ENCODE results near the gene BTN3A1.
A peak's percentile ranks its signal among the peaks of the same experiment; 100 is the strongest.
"Not testable (repeated sequence)": the region's sequence is repeated elsewhere in the genome, so short reads cannot be mapped to it uniquely, and the experiment has no call there.

Gene BTN3A1

GRCh38 chr6:26404546-26404945, 2.5 kb downstream of the BTN3A1 start:
- DNase-seq (ENCODE audit: low read depth, low spot score), result no peak
- no peak overlapping the region for H3K4me3 ChIP-seq (ENCODE audit: low read length)

- no peak for DNase-seq (ENCODE audit: low read depth, low spot score)
- no peak overlapping the region for H3K4me3 ChIP-seq (ENCODE audit: low read length)
Measured at GRCh38 chr6:26408828-26409730, 7.0 kb downstream of the BTN3A1 start.

- no peak overlapping the region for H3K4me3 ChIP-seq (ENCODE audit: low read length)
- DNase-seq (ENCODE audit: low read depth, low spot score), result no peak
Measured at GRCh38 chr6:26411751-26412150, 9.7 kb downstream of the BTN3A1 start.

- DNase-seq (ENCODE audit: low read depth, low spot score), result no peak
- no peak overlapping the region for H3K4me3 ChIP-seq (ENCODE audit: low read length)
Measured at GRCh38 chr6:26412228-26412627, 10.2 kb downstream of the BTN3A1 start.

GRCh38 chr6:26412954-26413353, 10.9 kb downstream of the BTN3A1 start:
- no peak for DNase-seq (ENCODE audit: low read depth, low spot score)
- no peak overlapping the region for H3K4me3 ChIP-seq (ENCODE audit: low read length)

GRCh38 chr6:26414281-26414680, 12.2 kb downstream of the BTN3A1 start:
- no peak for DNase-seq (ENCODE audit: low read depth, low spot score)
- no peak overlapping the region for H3K4me3 ChIP-seq (ENCODE audit: low read length)

- no peak for DNase-seq (ENCODE audit: low read depth, low spot score)
- H3K4me3 ChIP-seq (ENCODE audit: low read length), result no peak overlapping the region
Measured at GRCh38 chr6:26415036-26415614, 13.1 kb downstream of the BTN3A1 start.

- no peak overlapping the region for H3K4me3 ChIP-seq (ENCODE audit: low read length)
- DNase-seq (ENCODE audit: low read depth, low spot score), result no peak
Measured at GRCh38 chr6:26415791-26416190, 13.7 kb downstream of the BTN3A1 start.

- DNase-seq (ENCODE audit: low read depth, low spot score), result no peak
- no peak overlapping the region for H3K4me3 ChIP-seq (ENCODE audit: low read length)
Measured at GRCh38 chr6:26416288-26416687, 14.2 kb downstream of the BTN3A1 start.

- not testable (repeated sequence) for H3K4me3 ChIP-seq (ENCODE audit: low read length); DNase-seq (ENCODE audit: low read depth, low spot score)
Measured at GRCh38 chr6:26418077-26418476, 16.0 kb downstream of the BTN3A1 start.

- not testable (repeated sequence) for DNase-seq (ENCODE audit: low read depth, low spot score); H3K4me3 ChIP-seq (ENCODE audit: low read length)
Measured at GRCh38 chr6:26418795-26419194, 16.7 kb downstream of the BTN3A1 start.

- peak overlapping the region; percentile 88 for H3K4me3 ChIP-seq (ENCODE audit: low read length)
- peak; percentile 51 for DNase-seq (ENCODE audit: low read depth, low spot score)
Measured at GRCh38 chr6:26420688-26421171, 18.7 kb downstream of the BTN3A1 start.

GRCh38 chr6:26421259-26422144, 19.4 kb downstream of the BTN3A1 start:
- peak overlapping the region; percentile 88 for H3K4me3 ChIP-seq (ENCODE audit: low read length)
- peak; percentile 78 for DNase-seq (ENCODE audit: low read depth, low spot score)

GRCh38 chr6:26422329-26422728, 20.3 kb downstream of the BTN3A1 start:
- no peak overlapping the region for H3K4me3 ChIP-seq (ENCODE audit: low read length)
- DNase-seq (ENCODE audit: low read depth, low spot score), result no peak

GRCh38 chr6:26426691-26427450, 24.8 kb downstream of the BTN3A1 start:
- H3K4me3 ChIP-seq (ENCODE audit: low read length), result no peak overlapping the region
- DNase-seq (ENCODE audit: low read depth, low spot score), result no peak

- H3K4me3 ChIP-seq (ENCODE audit: low read length), result no peak overlapping the region
- no peak for DNase-seq (ENCODE audit: low read depth, low spot score)
Measured at GRCh38 chr6:26427451-26427809, 25.4 kb downstream of the BTN3A1 start.

GRCh38 chr6:26428206-26428605, 26.1 kb downstream of the BTN3A1 start:
- no peak overlapping the region for H3K4me3 ChIP-seq (ENCODE audit: low read length)
- no peak for DNase-seq (ENCODE audit: low read depth, low spot score)

GRCh38 chr6:26430787-26431186, 28.7 kb downstream of the BTN3A1 start:
- no peak overlapping the region for H3K4me3 ChIP-seq (ENCODE audit: low read length)
- no peak for DNase-seq (ENCODE audit: low read depth, low spot score)
